Natural killer cell (primary cell): Measurements from ENCODE around the gene RSPO1. TPM values are rescaled to one million over a fixed set of nuclear protein-coding genes. Genes with fewer than 3 reads are reported as not detected.

Experiments used
- ATAC-seq, 3 donors: fragments of 150-1000 bp in 2 of 3; fragments of 200-7000 bp in 1 of 3; cut with Tn5 transposase; 1 replicate in 1 of 3; 2 replicates in 2 of 3; pipeline ENCODE4 v1.10.0; 2021; ENCODE audit warnings: mild to moderate bottlenecking in 2 of 3, moderate library complexity in 2 of 3
- DNase-seq, 2 donors: peaks; one replicate each; pipeline versions ENCODE4 v3.0.0 to v3.0.0-alpha.2; 2013 to 2021; ENCODE audit warnings: mixed read lengths in 1 of 2
- H3K27ac ChIP-seq: one replicate; pipeline ENCODE4 v1.5.1; 2013; ENCODE audit warnings: mild to moderate bottlenecking, low read length
- H3K27me3 ChIP-seq: one replicate; pipeline ENCODE4 v1.6.1; 2013; ENCODE audit warnings: low read length; ENCODE audit not compliant: control insufficient read depth, insufficient read depth
- H3K36me3 ChIP-seq: one replicate; pipeline ENCODE4 v1.6.1; 2013; ENCODE audit warnings: low read length; ENCODE audit not compliant: control insufficient read depth, insufficient read depth
- H3K4me1 ChIP-seq: one replicate; pipeline ENCODE4 v1.6.1; 2013; ENCODE audit warnings: low read length; ENCODE audit not compliant: control insufficient read depth, insufficient read depth
- H3K4me3 ChIP-seq: one replicate; pipeline ENCODE4 v1.5.1; 2013; ENCODE audit warnings: low read length
- H3K9me3 ChIP-seq: one replicate; pipeline ENCODE4 v1.6.1; 2013; ENCODE audit warnings: low read length; ENCODE audit not compliant: control insufficient read depth, insufficient read depth
- H3K27ac Mint-ChIP-seq, 2 donors: one replicate each; pipeline ENCODE4 v1.8.0; 2022; ENCODE audit warnings: mild to moderate bottlenecking in 2 of 2, mixed read lengths in 2 of 2, moderate library complexity in 1 of 2
- H3K27me3 Mint-ChIP-seq, 2 donors: one replicate each; pipeline ENCODE4 v1.8.0; 2022; ENCODE audit warnings: low read depth in 2 of 2, mixed read lengths in 2 of 2
- H3K36me3 Mint-ChIP-seq: one replicate; pipeline ENCODE4 v1.8.0; 2022; ENCODE audit warnings: mixed read lengths
- H3K4me1 Mint-ChIP-seq, 2 donors: one replicate each; pipeline ENCODE4 v1.8.0; 2022; ENCODE audit warnings: mixed read lengths in 2 of 2
- H3K4me3 Mint-ChIP-seq: one replicate; pipeline ENCODE4 v1.8.0; 2022; ENCODE audit warnings: mild to moderate bottlenecking, moderate library complexity, mixed read lengths
- H3K9me3 Mint-ChIP-seq, 2 donors: one replicate each; pipeline ENCODE4 v1.8.0; 2022; ENCODE audit warnings: mixed read lengths in 2 of 2
- WGBS: methylation state at CpG from one replicate; pipeline ENCODE4 v1.1.7; 2013; ENCODE audit warnings: missing lambda C conversion rate; ENCODE audit not compliant: insufficient coverage; 5-methylcytosine and 5-hydroxymethylcytosine counted together
- intact Hi-C: fragments of 100-400 bp; cut with micrococcal nuclease; formaldehyde crosslinking; loops from one replicate; pipeline ENCODE4 v1.14.2; 2022
- total RNA-seq, 4 donors: library from RNA; stranded (reverse); fragments of 120-200 nt in 1 of 4; gene quantifications; one replicate each; pipeline versions ENCODE4 v1.2.3 to v1.2.4, GENCODE V29; 2013 to 2022
- TF ChIP-seq, protein P1 (sequence below): fragments of 200-600 bp; IDR thresholded peaks from one replicate; pipeline ENCODE4 v1.8.0; 2022; ENCODE audit warnings: antibody characterized with exemption

RSPO1 gene
- total RNA-seq, 3 donors from 2014 or later (not counting 1 experiment from before 2014, with no cell fraction given), result not detected

DNA sequence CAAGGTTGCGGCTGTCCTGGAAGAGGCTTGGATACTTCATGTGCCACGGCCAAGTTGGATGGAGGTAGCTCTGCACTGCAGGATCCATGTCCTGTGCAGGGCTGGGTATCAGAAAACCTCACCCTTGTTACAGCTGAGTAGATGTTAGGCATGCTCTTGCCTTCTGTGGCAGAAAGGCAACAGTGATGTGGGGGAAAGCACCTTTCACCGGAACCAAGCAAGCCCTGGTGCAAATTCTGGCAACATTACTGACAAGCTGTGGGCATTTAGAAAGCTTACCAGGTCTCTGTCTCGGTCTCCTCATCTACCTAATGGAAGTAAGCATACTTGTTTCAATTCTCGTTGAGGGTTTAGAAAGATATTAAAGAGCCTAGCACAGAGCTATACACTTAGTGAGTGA is 43.1 kb upstream of the RSPO1 start:
- no peaks in the 10 kb centered on the region for H3K4me1 Mint-ChIP-seq
- H3K4me3 Mint-ChIP-seq, result no peak overlapping the region
- peaks cover 25% of the 10 kb centered on the region for H3K4me1 ChIP-seq
- no peaks in the 10 kb centered on the region for H3K9me3 ChIP-seq
- TF ChIP-seq, protein P1, sequence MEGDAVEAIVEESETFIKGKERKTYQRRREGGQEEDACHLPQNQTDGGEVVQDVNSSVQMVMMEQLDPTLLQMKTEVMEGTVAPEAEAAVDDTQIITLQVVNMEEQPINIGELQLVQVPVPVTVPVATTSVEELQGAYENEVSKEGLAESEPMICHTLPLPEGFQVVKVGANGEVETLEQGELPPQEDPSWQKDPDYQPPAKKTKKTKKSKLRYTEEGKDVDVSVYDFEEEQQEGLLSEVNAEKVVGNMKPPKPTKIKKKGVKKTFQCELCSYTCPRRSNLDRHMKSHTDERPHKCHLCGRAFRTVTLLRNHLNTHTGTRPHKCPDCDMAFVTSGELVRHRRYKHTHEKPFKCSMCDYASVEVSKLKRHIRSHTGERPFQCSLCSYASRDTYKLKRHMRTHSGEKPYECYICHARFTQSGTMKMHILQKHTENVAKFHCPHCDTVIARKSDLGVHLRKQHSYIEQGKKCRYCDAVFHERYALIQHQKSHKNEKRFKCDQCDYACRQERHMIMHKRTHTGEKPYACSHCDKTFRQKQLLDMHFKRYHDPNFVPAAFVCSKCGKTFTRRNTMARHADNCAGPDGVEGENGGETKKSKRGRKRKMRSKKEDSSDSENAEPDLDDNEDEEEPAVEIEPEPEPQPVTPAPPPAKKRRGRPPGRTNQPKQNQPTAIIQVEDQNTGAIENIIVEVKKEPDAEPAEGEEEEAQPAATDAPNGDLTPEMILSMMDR, result no peak
- H3K9me3 Mint-ChIP-seq, result no peaks in the 10 kb centered on the region
- no peak overlapping the region for H3K27ac Mint-ChIP-seq
- WGBS, result 82% methylated on average over 4 of the region's 5 CpGs
- H3K4me3 ChIP-seq, result no peak overlapping the region
- DNase-seq, result no peak
- H3K36me3 ChIP-seq, result peaks cover 2% of the 10 kb centered on the region
- intact Hi-C loops, result no loop called here
- peaks cover 2% of the 10 kb centered on the region for H3K36me3 Mint-ChIP-seq
- ATAC-seq, result no peak
- H3K27ac ChIP-seq, result no peak overlapping the region
- H3K27me3 ChIP-seq, result no peaks in the 10 kb centered on the region
- peaks cover 1 to 2% of the 10 kb centered on the region in 2 donors for H3K27me3 Mint-ChIP-seq

DNA sequence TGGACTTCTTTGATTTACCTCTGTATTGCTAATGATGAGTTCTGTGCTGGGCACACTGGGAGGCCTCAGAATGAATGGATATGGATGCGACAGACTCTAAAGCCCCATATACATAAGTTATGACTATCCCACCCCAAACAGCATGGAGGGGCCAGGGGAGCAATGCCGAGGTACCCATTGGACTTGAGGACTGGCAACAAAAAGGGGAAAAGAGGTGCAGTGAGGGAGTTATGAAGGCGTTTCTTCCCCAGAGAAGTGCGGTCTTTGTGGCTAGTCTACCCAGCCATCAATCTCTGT is 42.4 kb upstream of the RSPO1 start:
- Mint-ChIP-seq H3K36me3 (no peaks in the 10 kb centered on the region), H3K27ac (no peak overlapping the region), H3K9me3 (no peaks in the 10 kb centered on the region), H3K27me3 (peaks cover 2 to 8% of the 10 kb centered on the region in 2 donors), H3K4me3 (no peak overlapping the region), H3K4me1 (no peaks in the 10 kb centered on the region)
- ATAC-seq, result no peak
- TF ChIP-seq, protein P1, result no peak
- no peak for DNase-seq
- H3K4me1 ChIP-seq, result peaks cover 25% of the 10 kb centered on the region
- no peak overlapping the region for H3K4me3 ChIP-seq
- no peaks in the 10 kb centered on the region for H3K9me3 ChIP-seq
- no peaks in the 10 kb centered on the region for H3K36me3 ChIP-seq
- H3K27me3 ChIP-seq, result no peaks in the 10 kb centered on the region
- intact Hi-C loops, result no loop called here
- no peak overlapping the region for H3K27ac ChIP-seq
- 87% methylated on average over 3 of the region's 4 CpGs for WGBS

DNA sequence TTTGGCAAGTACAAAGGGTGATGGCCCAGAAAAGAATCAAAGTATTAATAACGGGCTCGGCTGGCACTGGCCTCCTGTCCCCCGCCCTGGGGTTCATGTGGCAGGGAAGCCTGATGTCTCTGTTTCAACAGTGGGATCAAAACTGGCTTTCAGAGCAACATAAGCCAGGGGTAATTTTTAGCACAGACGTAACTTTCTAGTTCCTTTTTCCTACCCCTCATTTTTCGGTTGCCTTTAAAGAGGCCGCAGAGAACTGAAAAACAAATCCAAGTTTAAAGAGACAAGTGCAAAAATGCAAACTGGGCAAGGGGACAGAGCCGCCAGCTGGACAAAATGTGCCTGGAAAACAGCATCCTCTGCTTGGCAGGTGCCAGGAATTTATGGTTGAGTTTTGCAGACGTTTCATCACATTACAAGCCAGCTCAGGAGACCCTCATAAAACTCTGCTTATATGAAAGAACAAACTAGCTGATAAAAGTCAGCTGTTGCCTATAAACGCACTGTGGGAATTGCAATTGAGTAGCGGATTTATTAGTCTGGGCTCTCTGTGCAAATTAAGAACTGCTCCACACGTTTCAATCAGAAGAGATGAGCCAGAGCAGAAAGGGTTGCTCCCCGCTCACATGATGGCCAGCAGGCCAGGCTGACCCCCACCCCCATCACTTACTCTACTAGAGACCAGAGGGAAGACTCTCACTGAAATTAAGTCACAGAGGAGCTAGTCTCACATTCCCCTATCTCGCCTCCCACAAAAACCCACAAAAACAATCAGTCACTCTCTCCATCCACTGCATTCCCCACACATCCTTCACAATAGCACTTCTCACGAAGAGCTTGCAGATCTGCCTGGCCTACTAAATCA is 41.8 kb upstream of the RSPO1 start:
- no peaks in the 10 kb centered on the region for H3K9me3 ChIP-seq
- Mint-ChIP-seq H3K36me3 (no peaks in the 10 kb centered on the region), H3K9me3 (no peaks in the 10 kb centered on the region), H3K27me3 (peaks cover 2 to 14% of the 10 kb centered on the region in 2 donors), H3K4me1 (no peaks in the 10 kb centered on the region), H3K4me3 (no peak overlapping the region), H3K27ac (no peak overlapping the region)
- H3K4me1 ChIP-seq, result peaks cover 25% of the 10 kb centered on the region
- H3K36me3 ChIP-seq, result no peaks in the 10 kb centered on the region
- no peaks in the 10 kb centered on the region for H3K27me3 ChIP-seq
- ATAC-seq (no peak), DNase-seq (no peak)
- H3K4me3 ChIP-seq, result no peak overlapping the region
- H3K27ac ChIP-seq, result peak overlapping the region; percentile 26
- TF ChIP-seq, protein P1, result no peak
- WGBS, result 57% methylated on average over 13 of the region's 14 CpGs
- intact Hi-C loops, result no loop called here

DNA sequence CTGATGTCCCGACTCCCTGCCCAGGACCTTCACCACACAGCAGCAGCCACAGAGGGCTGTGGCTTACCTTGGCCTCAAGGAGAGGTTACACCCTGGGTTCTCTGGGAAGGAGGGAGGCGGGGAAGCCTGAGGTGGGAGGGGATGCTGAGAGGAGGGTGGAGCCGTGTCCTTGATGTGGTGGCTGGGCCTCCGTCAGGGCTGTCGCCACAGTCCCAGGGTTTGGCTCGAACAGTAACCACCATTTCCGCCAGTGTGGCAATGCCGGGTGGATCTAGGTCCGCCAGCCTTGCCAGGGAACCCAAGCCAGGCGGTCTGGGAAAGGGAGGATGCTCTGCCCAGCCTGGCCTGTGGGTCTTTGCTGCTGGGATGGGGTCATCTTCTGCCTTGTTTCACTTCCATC is 39.2 kb upstream of the RSPO1 start:
- Mint-ChIP-seq H3K27ac (no peak overlapping the region), H3K4me1 (no peaks in the 10 kb centered on the region), H3K27me3 (peaks cover 2 to 14% of the 10 kb centered on the region in 2 donors), H3K36me3 (no peaks in the 10 kb centered on the region), H3K9me3 (no peaks in the 10 kb centered on the region), H3K4me3 (no peak overlapping the region)
- intact Hi-C loops, result no loop called here
- peaks cover 25% of the 10 kb centered on the region for H3K4me1 ChIP-seq
- H3K27me3 ChIP-seq, result no peaks in the 10 kb centered on the region
- no peak overlapping the region for H3K4me3 ChIP-seq
- DNase-seq (peak in 1 of 2 donors; percentile 88), ATAC-seq (peak in 2 of 3 donors; percentile 38 to 56)
- H3K27ac ChIP-seq, result no peak overlapping the region
- TF ChIP-seq, protein P1, result no peak
- WGBS, result 24% methylated on average over 9 of the region's 10 CpGs
- H3K9me3 ChIP-seq, result no peaks in the 10 kb centered on the region
- H3K36me3 ChIP-seq, result no peaks in the 10 kb centered on the region
